K562 (cell line): Measurements from ENCODE around the gene VPS37D. TPM values are rescaled to one million over a fixed set of nuclear protein-coding genes. Genes with fewer than 3 reads are reported as not detected.

Source experiments
- EGR1 ChIP-seq: fragments of 450-650 bp; conservative IDR thresholded peaks from 2 replicates; pipeline ENCODE4 v1.6.1; 2017; ENCODE audit warnings: mild to moderate bottlenecking
- ELK3 ChIP-seq: fragments of 450-650 bp; formaldehyde crosslinking; IDR thresholded peaks from 2 replicates; pipeline ENCODE4 v1.4.0; 2020; ENCODE audit warnings: mild to moderate bottlenecking
- EZH2 ChIP-seq: IDR thresholded peaks from 2 replicates; pipeline ENCODE4 v1.6.1; 2012; ENCODE audit warnings: low read depth, mild to moderate bottlenecking, inconsistent platforms, low read length, borderline replicate concordance
- HDAC3 ChIP-seq: fragments of 450-650 bp; IDR thresholded peaks from 2 replicates; pipeline ENCODE4 v1.6.1; 2018; ENCODE audit warnings: borderline replicate concordance, mild to moderate bottlenecking, moderate library complexity; ENCODE audit not compliant: partially characterized antibody
- KAT8 ChIP-seq: fragments of 450-650 bp; IDR thresholded peaks from 2 replicates; pipeline ENCODE4 v1.6.1; 2016; ENCODE audit warnings: low read depth, mild to moderate bottlenecking
- MCM3 ChIP-seq: fragments of 450-650 bp; IDR thresholded peaks from 2 replicates; pipeline ENCODE4 v1.6.1; 2016
- NELFE ChIP-seq: IDR thresholded peaks from 2 replicates; pipeline ENCODE4 v1.6.1; 2011; ENCODE audit warnings: mild to moderate bottlenecking; ENCODE audit not compliant: insufficient read depth, insufficient read length
- PPARD ChIP-seq: fragments of 250-450 bp; sonication (Bioruptor Pico); IDR thresholded peaks from 2 replicates; pipeline ENCODE4 v1.8.0; 2022; ENCODE audit warnings: inconsistent platforms, mild to moderate bottlenecking, moderate library complexity
- RBM25 ChIP-seq: fragments of 200-400 bp; formaldehyde crosslinking; IDR thresholded peaks from 2 replicates; pipeline ENCODE4 v1.6.1; 2018; ENCODE audit warnings: low read length, low read depth, moderate library complexity; ENCODE audit not compliant: severe bottlenecking
- REST ChIP-seq, 2 experiments: fragments of 450-650 bp; formaldehyde crosslinking in 1 of 2; IDR thresholded peaks; 2 replicates each; pipeline versions ENCODE4 v1.4.0 to v1.6.1; 2014 to 2020; ENCODE audit warnings: mild to moderate bottlenecking in 2 of 2, borderline replicate concordance in 1 of 2, low read depth in 1 of 2
- SUPT5H ChIP-seq: fragments of 450-650 bp; IDR thresholded peaks from 2 replicates; pipeline ENCODE4 v1.6.1; 2016
- TAF15 ChIP-seq: fragments of 200-400 bp; formaldehyde crosslinking; IDR thresholded peaks from 2 replicates; pipeline ENCODE4 v1.6.1; 2017; ENCODE audit warnings: mild to moderate bottlenecking, low read depth, low read length, moderate library complexity
- TEAD4 ChIP-seq, 2 experiments: sonication (generic) in 1 of 2; formaldehyde crosslinking in 1 of 2; IDR thresholded peaks; 2 replicates each; pipeline versions ENCODE4 v1.6.1 to v1.8.0; 2012 to 2022; ENCODE audit warnings: borderline replicate concordance in 1 of 2, inconsistent platforms in 1 of 2, low read length in 1 of 2, mild to moderate bottlenecking in 1 of 2, missing genetic modification reagents in 1 of 2
- ZNF449 ChIP-seq: fragments of 250-450 bp; sonication (Bioruptor Pico); IDR thresholded peaks from 2 replicates; pipeline ENCODE4 v1.8.0; 2022; ENCODE audit warnings: moderate library complexity, mild to moderate bottlenecking, inconsistent platforms
- ZNF764 ChIP-seq: fragments of 250-450 bp; sonication (Bioruptor Pico); IDR thresholded peaks from 2 replicates; pipeline ENCODE4 v1.4.0; 2020; ENCODE audit warnings: low read depth, mild to moderate bottlenecking, moderate library complexity
- polyA plus RNA-seq, 8 experiments: library from polyadenylated mRNA; depleted of rRNA in 4 of 8; stranded (reverse) in 5 of 8; unstranded in 3 of 8; fragments of >200 nt; fragmentation: Nextera tagmentation in 2 of 8; fragmentation: Illumina TruSeq in 1 of 8; extraction: Ambion mirVana in 2 of 8; extraction: Trizol in 1 of 8; gene quantifications; 2 replicates each; pipeline versions ENCODE4 v1.2.1 to v1.2.3, GENCODE V29; 2011 to 2014; ENCODE audit warnings: inconsistent platforms in 1 of 8, missing spikeins in 1 of 8
- total RNA-seq, 7 experiments: library from RNA; depleted of rRNA in 6 of 7; stranded (reverse); fragments of >200 nt in 6 of 7; fragmentation: Illumina TruSeq in 2 of 7; extraction: Trizol in 2 of 7; gene quantifications; 2 replicates each; pipeline versions ENCODE4 v1.2.1 to v1.2.3, GENCODE V29; 2011 to 2021; ENCODE audit warnings: low replicate concordance in 1 of 7

The VPS37D gene
- total and polyA plus RNA-seq, 9 of the 15 experiments (the other 6 are each of a cell fraction or from before 2014, with no cell fraction given) = 0.25 to 2.3 (median 1.0) TPM; not detected in 3

- TF ChIP-seq REST (IDR thresholded peaks at IDR 0.05; ENCODE audit: borderline replicate concordance) (no peak; the same call in 1 of the 2 replicates), REST (CRISPR knock-in tag; IDR thresholded peaks at IDR 0.05; ENCODE audit: low read depth) (no peak), ZNF449 (CRISPR knock-in tag) (no peak), KAT8 (no peak), HDAC3 (no peak), TEAD4 (IDR thresholded peaks at IDR 0.05; ENCODE audit: low read length) (peak; percentile 52), TEAD4 (CRISPR knock-in tag; IDR thresholded peaks at IDR 0.05; ENCODE audit: borderline replicate concordance) (no peak), TAF15 (no peak), SUPT5H (no peak), EGR1 (peak; percentile 57), EZH2 (no peak), NELFE (no peak), MCM3 (no peak), ELK3 (CRISPR knock-in tag) (no peak), RBM25 (no peak), PPARD (CRISPR knock-in tag) (no peak), ZNF764 (CRISPR knock-in tag) (no peak)
These were observed 44.5 kb upstream of the VPS37D start (continued) for GRCh38 chr7:73622909-73623797.
